Hematopoietic multipotent progenitor cell treated with erythropoietin and hydrocortisone succinate and interleukin-3 and kit ligand, for 15 days (in vitro differentiated cells): ENCODE measurements around the gene C22orf42.
"Not testable (repeated sequence)": the region's sequence is repeated elsewhere in the genome, so short reads cannot be mapped to it uniquely, and the experiment has no call there.

ENCODE experiments used
- DNase-seq: peaks from one replicate; pipeline ENCODE4 v3.0.0-alpha.2; 2015; ENCODE audit warnings: low spot score

C22orf42 gene

DNA sequence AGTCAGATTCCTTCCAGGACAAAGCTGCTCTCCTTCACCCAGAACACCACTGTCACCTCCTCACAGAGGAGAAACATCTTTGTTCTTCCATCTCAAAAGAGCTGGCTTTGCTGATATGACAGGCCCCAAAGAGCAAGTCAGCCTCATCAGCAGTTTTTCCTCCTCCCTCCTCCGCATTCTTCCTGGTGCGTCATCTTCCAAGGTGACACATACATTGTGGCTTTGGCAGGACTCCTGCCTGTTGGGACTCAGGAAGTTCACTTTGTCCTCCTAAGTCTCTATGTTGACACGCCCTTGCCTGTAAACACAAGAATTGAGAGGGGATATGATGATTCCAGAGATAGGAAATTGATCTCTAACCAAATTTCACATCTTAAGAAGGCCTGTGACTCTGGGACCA lies 23.1 kb downstream of the C22orf42 start:
- not testable (repeated sequence) for DNase-seq

DNA sequence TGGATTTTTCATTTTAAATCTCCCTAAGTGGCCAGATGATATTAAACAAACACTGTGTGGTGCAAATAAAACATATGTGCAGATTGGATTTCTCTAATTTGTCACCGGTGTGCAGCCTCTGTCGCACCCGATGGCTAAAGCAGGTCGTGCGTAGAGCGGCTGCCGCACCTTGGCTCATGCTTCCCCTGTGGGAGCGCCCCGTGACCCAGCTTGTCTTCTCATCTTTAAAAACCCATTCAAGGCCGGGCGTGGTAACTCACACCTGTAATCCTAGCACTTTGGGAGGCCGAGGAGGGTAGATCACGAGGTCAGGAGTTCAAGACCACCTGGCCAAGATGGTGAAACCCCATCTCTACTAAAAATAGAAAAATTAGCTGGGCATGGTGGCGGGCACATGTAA lies 24.3 kb downstream of the C22orf42 start:
- DNase-seq, result not testable (repeated sequence)

- no peak for DNase-seq
Observed at GRCh38 chr22:32132783-32133182, 26.3 kb downstream of the C22orf42 start.

- DNase-seq, result no peak
Observed at GRCh38 chr22:32132126-32132525, 27.0 kb downstream of the C22orf42 start.

- no peak for DNase-seq
Observed at GRCh38 chr22:32130464-32130863, 28.6 kb downstream of the C22orf42 start.

- no peak for DNase-seq
Observed at GRCh38 chr22:32127904-32128303, 31.2 kb downstream of the C22orf42 start.

DNA sequence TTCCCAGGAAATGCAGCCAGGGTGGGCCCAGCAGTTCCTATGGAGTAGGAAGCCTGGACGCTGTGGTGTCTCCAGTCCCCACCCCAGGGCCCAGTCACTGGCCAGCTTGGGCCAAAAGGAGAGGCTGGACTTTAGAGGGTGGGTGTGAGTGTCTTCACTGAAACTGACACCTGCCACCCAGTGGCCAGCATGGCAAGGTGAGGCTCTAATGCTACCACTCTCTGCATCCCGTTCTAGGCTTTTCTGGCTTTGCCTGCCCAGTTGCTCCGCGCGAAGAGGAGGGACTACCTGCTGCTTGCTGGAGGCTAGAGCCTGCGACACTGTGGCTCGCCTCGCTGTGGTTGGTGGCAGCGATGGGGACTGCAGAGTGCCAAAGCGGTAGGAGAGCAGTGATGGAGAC lies 35.4 kb downstream of the C22orf42 start:
- DNase-seq, result no peak

- DNase-seq, result no peak
Observed at GRCh38 chr22:32122899-32123298, 36.2 kb downstream of the C22orf42 start.

DNA sequence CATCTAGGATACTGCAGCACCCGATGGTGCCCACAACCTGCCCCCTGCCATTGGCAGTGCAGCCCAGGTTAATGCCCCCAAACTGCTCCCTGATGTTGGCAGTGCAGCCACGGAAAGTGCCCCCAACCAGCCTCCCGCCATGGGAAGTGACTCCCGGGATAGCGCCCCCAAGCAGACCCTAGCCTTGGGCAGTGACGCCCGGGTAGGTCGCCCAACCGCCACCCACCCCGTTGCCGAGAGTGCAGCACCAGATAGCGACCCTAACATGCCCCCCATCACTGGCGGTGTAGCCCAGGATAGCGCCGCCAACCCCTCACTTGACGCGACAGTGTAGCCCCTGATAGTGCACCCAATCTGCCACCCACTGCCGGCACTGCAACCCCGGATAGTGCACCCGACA lies 38.5 kb downstream of the C22orf42 start:
- DNase-seq, result no peak

GRCh38 chr22:32119568-32120235 lies 39.4 kb downstream of the C22orf42 start:
- DNase-seq, result no peak

GRCh38 chr22:32112380-32112779 lies 46.7 kb downstream of the C22orf42 start:
- DNase-seq, result no peak

- no peak for DNase-seq
Observed at GRCh38 chr22:32106930-32107329, 52.2 kb downstream of the C22orf42 start.

GRCh38 chr22:32103658-32104315 lies 55.3 kb downstream of the C22orf42 start:
- DNase-seq, result no peak

DNA sequence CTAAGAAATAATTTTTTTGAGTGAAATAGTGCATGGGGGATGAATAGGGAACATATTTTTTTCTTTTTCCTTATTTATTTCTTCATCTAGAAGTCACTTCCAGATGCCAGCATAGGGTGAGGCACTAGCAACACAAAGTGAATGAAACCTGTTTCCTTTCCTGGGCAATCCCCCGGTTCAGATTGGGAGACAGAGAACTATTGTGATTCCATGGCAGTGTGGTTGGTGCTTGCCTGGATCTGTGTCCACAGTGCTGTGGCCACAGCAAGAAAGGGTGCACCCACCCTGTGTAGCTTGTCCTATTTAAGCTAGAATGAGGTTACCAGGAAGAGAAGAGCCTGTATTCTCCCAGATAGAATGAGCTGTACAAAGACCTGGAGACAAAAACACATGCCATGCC lies 58.4 kb downstream of the C22orf42 start:
- DNase-seq, result no peak
